NCI-H69 (cell line): ENCODE results near the gene PALD1.
A peak's percentile ranks its signal among the peaks of the same experiment; 100 is the strongest.

ENCODE experiments used
- DNase-seq: peaks from one replicate; lab custom pipeline; 2025; lab: John Stamatoyannopoulos, UW

Gene PALD1

GRCh38 chr10:70535451-70535850 lies 56.9 kb downstream of the PALD1 start:
- no peak for DNase-seq

- peak; percentile 6 for DNase-seq
Measured at GRCh38 chr10:70536196-70536861, 57.8 kb downstream of the PALD1 start.

GRCh38 chr10:70537398-70538194 lies 59.0 kb downstream of the PALD1 start:
- peak; percentile 58 for DNase-seq

DNA sequence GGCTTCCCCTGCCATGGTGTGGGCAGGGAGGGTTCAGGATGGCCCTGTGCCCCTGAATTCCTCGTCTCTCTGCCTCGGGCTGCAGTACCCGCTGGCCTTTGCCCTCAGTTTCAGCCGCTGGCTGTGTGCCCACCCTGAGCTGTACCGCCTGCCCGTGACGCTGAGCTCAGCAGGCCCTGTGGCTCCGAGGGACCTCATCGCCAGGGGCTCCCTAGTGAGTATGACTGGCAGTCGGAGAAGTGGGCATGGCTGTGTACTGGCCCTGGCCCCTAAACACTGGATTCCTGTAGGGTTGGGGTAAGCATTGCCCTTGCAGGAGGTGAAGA lies 59.6 kb downstream of the PALD1 start:
- DNase-seq = no peak

GRCh38 chr10:70538731-70539338 lies 60.3 kb downstream of the PALD1 start:
- no peak for DNase-seq

- DNase-seq = no peak
Measured at GRCh38 chr10:70539471-70539870, 60.9 kb downstream of the PALD1 start.

DNA sequence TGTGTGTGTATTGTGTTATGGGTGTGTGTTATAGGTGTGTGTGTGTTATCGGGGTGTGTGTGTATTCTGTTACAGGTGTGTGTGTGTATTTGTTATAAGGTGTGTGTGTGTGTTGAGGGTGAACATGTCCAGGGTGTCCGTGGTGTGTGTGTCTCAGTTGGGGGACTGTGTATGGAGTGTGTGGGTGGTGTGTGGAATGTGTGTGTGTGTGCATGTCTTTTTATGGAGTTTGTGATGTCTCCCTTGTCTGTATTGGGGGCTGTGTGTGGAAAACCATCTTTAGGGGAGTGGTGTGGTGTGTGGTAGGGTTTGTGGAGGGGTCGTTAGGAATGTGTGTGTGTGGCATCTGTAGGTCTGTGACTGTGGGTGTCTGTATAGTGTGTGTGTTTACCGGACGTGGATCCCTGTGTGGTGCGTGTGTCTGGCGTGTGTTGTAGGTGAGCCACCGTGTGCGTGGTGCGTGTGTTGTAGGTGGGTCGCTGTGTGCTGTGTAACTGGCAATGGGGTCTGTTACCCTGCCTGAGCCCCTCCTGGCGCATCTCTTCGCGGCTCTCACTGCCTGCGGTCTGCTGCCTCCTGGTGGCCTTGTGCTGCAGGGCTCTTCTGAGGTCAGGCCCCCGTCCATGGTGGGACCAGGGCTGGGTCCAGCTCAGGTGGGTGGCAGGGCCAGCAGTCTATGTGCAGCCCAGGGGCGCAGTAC lies 61.7 kb downstream of the PALD1 start:
- no peak for DNase-seq

- peak; percentile 84 for DNase-seq
Measured at GRCh38 chr10:70540789-70541360, 62.3 kb downstream of the PALD1 start.

DNA sequence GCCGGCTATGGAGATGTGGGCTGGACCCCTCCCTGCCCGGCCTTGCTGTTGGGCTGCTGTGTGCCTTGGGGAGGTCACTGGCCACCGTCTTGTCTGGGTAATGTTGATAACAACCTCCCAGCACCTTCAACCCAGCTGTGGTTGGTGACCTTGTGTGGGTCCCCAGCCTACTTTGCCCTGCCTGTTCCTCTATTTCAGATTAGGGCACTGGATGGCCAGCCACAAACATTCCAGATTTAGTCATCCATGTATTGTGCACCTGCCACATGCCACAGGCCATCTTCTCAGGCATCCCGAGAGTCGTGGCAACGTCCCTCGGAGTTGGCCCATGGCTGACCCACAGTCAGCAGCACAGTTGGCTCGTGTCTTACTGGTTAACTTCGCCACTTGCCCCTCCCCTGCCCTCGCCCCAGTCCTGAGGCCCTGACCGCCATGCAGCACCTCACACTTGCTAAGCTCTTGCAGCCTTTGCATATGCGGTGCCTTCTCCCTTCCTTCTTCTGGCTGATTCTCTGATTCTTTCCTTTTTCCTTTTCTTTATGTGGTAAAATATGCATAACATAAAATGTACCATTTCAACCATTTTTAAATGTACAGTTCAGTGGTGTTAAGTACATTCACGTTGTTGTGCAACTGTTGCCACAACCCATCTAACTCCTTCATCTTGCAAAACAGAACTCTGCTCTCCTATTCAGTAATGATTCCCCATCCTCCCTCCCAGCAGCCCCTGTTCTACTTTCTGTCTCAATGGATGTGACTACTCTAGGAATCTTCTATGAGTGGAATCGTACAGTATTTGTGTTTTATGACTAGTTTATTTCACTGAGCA lies 63.4 kb downstream of the PALD1 start:
- no peak for DNase-seq

DNA sequence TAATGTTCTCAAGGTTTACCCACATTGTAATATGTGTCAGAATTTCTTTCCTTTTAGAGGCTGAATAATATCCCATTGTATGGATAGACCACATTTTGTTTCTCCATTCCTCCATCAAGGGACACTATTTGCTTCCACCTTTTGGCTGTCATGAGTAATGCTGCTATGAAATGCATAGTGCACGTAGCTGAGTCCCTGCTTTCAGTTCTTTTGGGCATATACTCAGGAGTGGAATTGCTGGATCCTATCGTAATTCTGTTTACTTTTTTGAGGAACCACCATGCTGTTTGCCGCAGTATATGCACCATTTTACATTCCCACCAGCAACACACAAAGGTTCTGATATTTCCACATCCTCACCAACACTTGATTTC lies 64.0 kb downstream of the PALD1 start:
- DNase-seq = peak; percentile 3

- DNase-seq = no peak
Measured at GRCh38 chr10:70543911-70544310, 65.3 kb downstream of the PALD1 start.

- no peak for DNase-seq
Measured at GRCh38 chr10:70544431-70545340, 66.1 kb downstream of the PALD1 start.

DNA sequence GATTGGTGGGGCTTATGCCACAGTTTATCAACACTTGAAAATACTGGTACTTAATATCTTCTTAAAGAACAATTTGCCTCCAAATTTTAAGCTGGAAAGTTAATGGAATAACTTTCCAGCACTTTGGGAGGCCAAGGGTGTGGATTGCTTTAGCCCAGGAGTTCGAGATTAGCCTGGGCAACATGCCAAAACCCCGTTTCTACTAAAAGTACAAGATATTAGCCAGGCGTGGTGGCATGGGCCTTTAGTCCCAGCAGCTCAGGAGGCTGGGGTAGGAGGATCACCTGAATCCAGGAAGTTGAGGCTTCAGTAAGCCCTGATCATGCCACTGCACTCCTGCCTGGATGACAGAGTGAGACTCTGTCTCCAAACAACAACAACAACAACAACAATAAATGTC lies 68.0 kb downstream of the PALD1 start:
- DNase-seq = peak; percentile 9

- no peak for DNase-seq
Measured at GRCh38 chr10:70549351-70549961, 70.9 kb downstream of the PALD1 start.

- peak; percentile 49 for DNase-seq
Measured at GRCh38 chr10:70549962-70550458, 71.4 kb downstream of the PALD1 start.

DNA sequence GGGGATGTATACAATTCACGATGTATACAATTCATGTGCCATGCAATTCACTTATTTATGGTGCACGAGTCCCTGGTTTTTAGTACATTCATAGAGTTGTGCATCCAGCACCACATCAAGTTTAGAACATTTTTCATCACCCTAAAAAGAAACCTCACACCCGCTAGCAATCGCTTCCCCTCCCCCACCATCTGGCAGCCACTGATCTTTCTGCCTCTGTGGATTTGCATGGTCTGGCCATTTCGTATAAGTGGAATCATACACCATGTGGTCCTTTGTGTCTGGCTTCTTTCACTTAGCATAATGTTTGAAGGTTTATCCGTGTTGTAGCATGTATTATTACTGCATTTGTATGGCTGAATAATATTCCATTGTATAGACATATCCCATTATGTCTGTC lies 71.9 kb downstream of the PALD1 start:
- DNase-seq = no peak

- no peak for DNase-seq
Measured at GRCh38 chr10:70551466-70551865, 72.9 kb downstream of the PALD1 start.

- DNase-seq = no peak
Measured at GRCh38 chr10:70551971-70552422, 73.4 kb downstream of the PALD1 start.

- no peak for DNase-seq
Measured at GRCh38 chr10:70552586-70552985, 74.0 kb downstream of the PALD1 start.

- DNase-seq = no peak
Measured at GRCh38 chr10:70555371-70555770, 76.8 kb downstream of the PALD1 start.
